SK-N-MC (cell line): ENCODE data around the gene LHFPL3.

ENCODE experiments used
- EZH2 ChIP-seq: fragments of 200-600 bp; sonication (generic); IDR thresholded peaks from one replicate; pipeline ENCODE4 v1.6.1; 2017; ENCODE audit warnings: antibody characterized with exemption
- POLR2AphosphoS5 ChIP-seq: IDR thresholded peaks from 2 replicates; pipeline ENCODE4 v1.6.1; 2012; ENCODE audit warnings: mild to moderate bottlenecking, low read depth, low read length, borderline replicate concordance

DNA sequence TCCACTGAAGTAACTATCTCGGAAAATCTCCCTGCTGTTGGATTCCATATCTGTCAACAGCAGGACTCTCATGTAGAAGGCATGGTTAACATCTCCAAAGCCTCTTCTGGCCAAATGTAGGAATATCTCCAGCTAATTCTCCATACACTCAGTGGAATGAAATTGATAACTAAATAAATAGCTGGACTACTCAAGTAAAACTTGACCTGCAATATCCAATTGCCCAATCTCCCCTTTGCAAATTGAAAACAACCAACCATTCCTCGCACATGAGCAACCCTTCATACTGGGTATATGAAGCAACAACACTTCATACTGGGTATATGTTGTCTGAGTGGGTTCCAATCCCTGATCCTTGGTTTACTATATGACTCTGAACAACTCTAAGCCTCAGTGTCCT is 580.2 kb downstream of the LHFPL3 start:
- TF ChIP-seq EZH2 (no peak), POLR2AphosphoS5 (no peak)
